ENCODE data around the gene ZBTB16.
A peak's percentile ranks its signal among the peaks of the same experiment; 100 is the strongest.

ZBTB16 gene

GRCh38 chr11:114194702-114195101 lies 135.2 kb downstream of the ZBTB16 start:
- no peak for DNase-seq

- DNase-seq, result no peak
Measured at GRCh38 chr11:114195151-114195550, 135.6 kb downstream of the ZBTB16 start.

GRCh38 chr11:114195981-114196731 lies 136.6 kb downstream of the ZBTB16 start:
- no peak for DNase-seq

GRCh38 chr11:114196997-114197703 lies 137.6 kb downstream of the ZBTB16 start:
- DNase-seq, result no peak

- no peak for DNase-seq
Measured at GRCh38 chr11:114197799-114198500, 138.4 kb downstream of the ZBTB16 start.

GRCh38 chr11:114199051-114199450 lies 139.5 kb downstream of the ZBTB16 start:
- DNase-seq, result no peak

- DNase-seq, result no peak
Measured at GRCh38 chr11:114200351-114201133, 141.0 kb downstream of the ZBTB16 start.

- no peak for DNase-seq
Measured at GRCh38 chr11:114201219-114201618, 141.7 kb downstream of the ZBTB16 start.

- DNase-seq, result no peak
Measured at GRCh38 chr11:114202011-114202609, 142.6 kb downstream of the ZBTB16 start.

- no peak for DNase-seq
Measured at GRCh38 chr11:114207096-114207495, 147.6 kb downstream of the ZBTB16 start.

- DNase-seq, result peak; percentile 1
Measured at GRCh38 chr11:114208377-114208776, 148.9 kb downstream of the ZBTB16 start.

GRCh38 chr11:114209343-114209742 lies 149.8 kb downstream of the ZBTB16 start:
- no peak for DNase-seq

- no peak for DNase-seq
Measured at GRCh38 chr11:114209904-114210303, 150.4 kb downstream of the ZBTB16 start.

GRCh38 chr11:114211444-114212121 lies 152.1 kb downstream of the ZBTB16 start:
- DNase-seq, result no peak

GRCh38 chr11:114213622-114214021 lies 154.1 kb downstream of the ZBTB16 start:
- DNase-seq, result no peak

GRCh38 chr11:114215428-114215827 lies 155.9 kb downstream of the ZBTB16 start:
- DNase-seq, result no peak

- no peak for DNase-seq
Measured at GRCh38 chr11:114215871-114216795, 156.6 kb downstream of the ZBTB16 start.

GRCh38 chr11:114216796-114217180 lies 157.3 kb downstream of the ZBTB16 start:
- DNase-seq, result no peak

GRCh38 chr11:114218508-114218907 lies 159.0 kb downstream of the ZBTB16 start:
- DNase-seq, result no peak

- DNase-seq, result no peak
Measured at GRCh38 chr11:114219559-114220349, 160.2 kb downstream of the ZBTB16 start.

Measured in MV-4-11 (cell line).